OCI-LY1 (cell line): ENCODE results near the gene KCNMB1.

Experiments used
- H2AFZ ChIP-seq: fragments of 200-600 bp; sonication (generic), shearing (Covaris generic); 2 replicates; pipeline ENCODE4 v1.6.0; 2014; ENCODE audit warnings: antibody characterized with exemption, mild to moderate bottlenecking, low read length
- H3F3A ChIP-seq: fragments of 200-600 bp; sonication (generic), shearing (Covaris generic); 2 replicates; pipeline ENCODE4 v1.6.0; 2014; ENCODE audit warnings: mild to moderate bottlenecking, antibody characterized with exemption, low read length, moderate library complexity; ENCODE audit not compliant: insufficient read depth
- H3K27ac ChIP-seq: fragments of 200-600 bp; sonication (generic); 2 replicates; pipeline ENCODE4 v1.5.1; 2014; ENCODE audit warnings: low read length, mixed run types, mild to moderate bottlenecking, low read depth; ENCODE audit not compliant: poor library complexity, severe bottlenecking
- H3K27me3 ChIP-seq: fragments of 200-600 bp; sonication (generic); 2 replicates; pipeline ENCODE4 v1.6.0; 2014; ENCODE audit warnings: antibody characterized with exemption, mild to moderate bottlenecking, low read length, moderate library complexity; ENCODE audit not compliant: insufficient read depth
- H3K36me3 ChIP-seq: fragments of 200-600 bp; sonication (generic); 2 replicates; pipeline ENCODE4 v1.6.1; 2014; ENCODE audit warnings: mild to moderate bottlenecking, antibody characterized with exemption, low read length, moderate library complexity, mixed read lengths; ENCODE audit not compliant: insufficient read depth
- H3K4me1 ChIP-seq: fragments of 200-600 bp; sonication (generic); 2 replicates; pipeline ENCODE4 v1.5.1; 2014; ENCODE audit warnings: mild to moderate bottlenecking, low read length, moderate library complexity; ENCODE audit not compliant: insufficient read depth, severe bottlenecking
- H3K4me2 ChIP-seq: fragments of 200-600 bp; sonication (generic), shearing (Covaris generic); 2 replicates; pipeline ENCODE4 v1.6.1; 2014; ENCODE audit warnings: low read length
- H3K4me3 ChIP-seq: fragments of 200-600 bp; sonication (generic); 2 replicates; pipeline ENCODE4 v1.5.1; 2014; ENCODE audit warnings: low read length, low read depth, mild to moderate bottlenecking, mixed read lengths; ENCODE audit not compliant: poor library complexity, severe bottlenecking
- H3K79me2 ChIP-seq: fragments of 200-600 bp; shearing (Covaris generic); 2 replicates; pipeline ENCODE4 v1.6.1; 2016; ENCODE audit warnings: mixed run types, low read length, mixed read lengths; ENCODE audit not compliant: insufficient read depth
- H3K9ac ChIP-seq: fragments of 200-600 bp; sonication (generic), shearing (Covaris generic); 2 replicates; pipeline ENCODE4 v1.6.1; 2014; ENCODE audit warnings: mild to moderate bottlenecking, low read length, mixed read lengths
- H3K9me2 ChIP-seq: fragments of 200-600 bp; sonication (generic), shearing (Covaris generic); 2 replicates; pipeline ENCODE4 v1.6.1; 2014; ENCODE audit warnings: low read depth, mild to moderate bottlenecking, low read length, mixed read lengths
- H3K9me3 ChIP-seq: fragments of 200-600 bp; shearing (Covaris generic); 2 replicates; pipeline ENCODE4 v1.6.1; 2014; ENCODE audit warnings: low read length, mixed read lengths
- H4K20me1 ChIP-seq: fragments of 200-600 bp; sonication (generic), shearing (Covaris generic); 2 replicates; pipeline ENCODE4 v1.6.0; 2016; ENCODE audit warnings: mild to moderate bottlenecking, low read length; ENCODE audit not compliant: insufficient read depth
- CTCF ChIP-seq: fragments of 200-600 bp; sonication (generic), shearing (Covaris generic); IDR thresholded peaks from 2 replicates; pipeline ENCODE4 v1.5.1; 2017; ENCODE audit warnings: mild to moderate bottlenecking, antibody characterized with exemption, low read length, moderate library complexity, mixed read lengths
- EZH2 ChIP-seq: fragments of 200-600 bp; sonication (generic), shearing (Covaris generic); IDR thresholded peaks from 2 replicates; pipeline ENCODE4 v1.8.0; 2017; ENCODE audit warnings: borderline replicate concordance, mixed run types, mild to moderate bottlenecking, antibody characterized with exemption, low read length, moderate library complexity, mixed read lengths

KCNMB1 gene

GRCh38 chr5:170419643-170420042 lies 30.5 kb upstream of the KCNMB1 start:
- no peaks in the 10 kb centered on the region for H3K9me2 ChIP-seq
- H3K27me3 ChIP-seq = no peaks in the 10 kb centered on the region
- no peaks in the 10 kb centered on the region for H3F3A ChIP-seq
- H3K27ac ChIP-seq = no peak overlapping the region
- H4K20me1 ChIP-seq = no peaks in the 10 kb centered on the region
- no peaks in the 10 kb centered on the region for H3K36me3 ChIP-seq
- H3K4me3 ChIP-seq = no peak overlapping the region
- no peak overlapping the region for H3K9ac ChIP-seq
- H3K79me2 ChIP-seq = no peaks in the 10 kb centered on the region
- H3K9me3 ChIP-seq = no peaks in the 10 kb centered on the region
- no peak overlapping the region for H2AFZ ChIP-seq
- TF ChIP-seq EZH2 = no peak
- no peaks in the 10 kb centered on the region for H3K4me1 ChIP-seq
- no peak overlapping the region for H3K4me2 ChIP-seq

DNA sequence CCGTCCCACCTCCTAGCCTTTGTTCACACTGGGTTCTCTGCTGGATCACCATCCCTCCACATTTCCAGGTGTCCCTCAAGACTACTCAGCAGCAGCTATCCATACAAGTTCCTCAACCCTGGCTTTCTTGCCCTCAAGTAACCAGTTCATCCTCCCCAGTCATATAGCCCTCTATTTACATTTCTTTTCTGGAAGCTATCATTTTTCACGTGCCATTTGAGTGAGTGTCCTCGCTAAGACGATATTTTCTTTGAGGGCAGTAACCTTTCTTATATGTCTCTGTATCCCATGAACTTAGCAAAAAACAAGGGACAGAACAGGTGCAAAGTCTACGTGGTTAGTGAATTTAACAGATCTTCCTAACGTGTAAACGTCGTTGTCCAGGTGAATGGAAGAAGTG lies 29.6 kb upstream of the KCNMB1 start:
- H3K79me2 ChIP-seq = no peaks in the 10 kb centered on the region
- no peaks in the 10 kb centered on the region for H3F3A ChIP-seq
- no peaks in the 10 kb centered on the region for H3K9me3 ChIP-seq
- H3K4me1 ChIP-seq = no peaks in the 10 kb centered on the region
- no peak overlapping the region for H3K4me2 ChIP-seq
- no peaks in the 10 kb centered on the region for H3K9me2 ChIP-seq
- H3K36me3 ChIP-seq = no peaks in the 10 kb centered on the region
- H3K9ac ChIP-seq = no peak overlapping the region
- H3K27ac ChIP-seq = no peak overlapping the region
- H4K20me1 ChIP-seq = no peaks in the 10 kb centered on the region
- H3K27me3 ChIP-seq = no peaks in the 10 kb centered on the region
- TF ChIP-seq CTCF = no peak
- no peak for TF ChIP-seq EZH2
- no peak overlapping the region for H2AFZ ChIP-seq
- H3K4me3 ChIP-seq = no peak overlapping the region

DNA sequence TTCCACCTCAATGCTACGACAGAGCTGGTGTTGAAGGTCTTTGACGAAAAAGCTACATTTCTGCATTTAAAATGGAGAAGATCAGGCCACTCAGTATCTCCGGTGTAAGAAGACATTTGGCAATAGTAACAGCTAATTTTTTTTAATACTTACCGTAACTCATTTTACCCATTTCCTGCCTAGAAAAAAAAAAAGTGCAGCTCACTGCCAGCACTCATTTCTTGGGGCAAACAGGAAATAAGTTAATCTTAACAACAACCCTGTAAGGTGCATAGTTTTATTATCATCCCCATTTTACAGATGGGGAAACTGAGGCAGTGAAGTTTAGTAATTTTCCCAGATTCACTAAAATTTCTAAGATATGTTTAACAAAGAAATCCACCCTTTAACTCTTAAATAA lies 27.4 kb upstream of the KCNMB1 start:
- no peak overlapping the region for H2AFZ ChIP-seq

More for the DNA sequence above, 27.4 kb upstream of the KCNMB1 start:
- TF ChIP-seq CTCF (no peak), EZH2 (no peak)
- H3K36me3 ChIP-seq = no peaks in the 10 kb centered on the region
- no peak overlapping the region for H3K9ac ChIP-seq
- no peaks in the 10 kb centered on the region for H3K9me2 ChIP-seq
- H3K27ac ChIP-seq = no peak overlapping the region
- H4K20me1 ChIP-seq = no peaks in the 10 kb centered on the region
- no peaks in the 10 kb centered on the region for H3K79me2 ChIP-seq
- no peak overlapping the region for H3K4me2 ChIP-seq
- no peaks in the 10 kb centered on the region for H3F3A ChIP-seq
- H3K4me1 ChIP-seq = no peaks in the 10 kb centered on the region
- H3K9me3 ChIP-seq = no peaks in the 10 kb centered on the region
- no peak overlapping the region for H3K4me3 ChIP-seq
- no peaks in the 10 kb centered on the region for H3K27me3 ChIP-seq
